Panc1 (cell line): Measurements from ENCODE around the gene LRRK1.
A peak's percentile ranks its signal among the peaks of the same experiment; 100 is the strongest.

Experiments
- POLR2AphosphoS5 ChIP-seq: IDR thresholded peaks from 2 replicates; pipeline ENCODE4 v1.6.1; 2012; ENCODE audit warnings: mild to moderate bottlenecking, low read depth, low read length, moderate library complexity
- TF ChIP-seq, protein P1 (sequence below): fragments of 450-650 bp; IDR thresholded peaks from 2 replicates; pipeline ENCODE4 v1.5.1; 2017; ENCODE audit warnings: mild to moderate bottlenecking

DNA sequence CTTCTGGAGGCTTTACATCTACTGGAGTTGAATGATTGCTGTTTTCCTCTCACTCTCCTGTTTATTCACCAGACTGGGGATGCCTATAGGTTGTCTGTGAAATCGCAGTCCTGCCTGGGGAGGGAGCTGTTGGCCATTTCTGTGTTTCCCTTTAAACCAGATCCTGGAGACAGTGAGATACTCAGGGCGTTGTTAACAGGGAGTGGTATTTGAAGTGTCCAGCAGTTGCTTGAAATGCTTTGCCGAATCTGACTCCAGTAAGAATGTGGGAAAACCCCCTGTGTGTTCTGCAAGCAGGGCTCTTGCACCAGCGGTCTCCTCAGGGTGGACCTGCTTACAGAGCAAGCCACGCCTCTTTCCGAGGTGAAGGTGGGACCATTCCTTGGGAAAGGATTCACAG is 4.3 kb upstream of the LRRK1 start:
- no peak for TF ChIP-seq POLR2AphosphoS5
- TF ChIP-seq, protein P1, sequence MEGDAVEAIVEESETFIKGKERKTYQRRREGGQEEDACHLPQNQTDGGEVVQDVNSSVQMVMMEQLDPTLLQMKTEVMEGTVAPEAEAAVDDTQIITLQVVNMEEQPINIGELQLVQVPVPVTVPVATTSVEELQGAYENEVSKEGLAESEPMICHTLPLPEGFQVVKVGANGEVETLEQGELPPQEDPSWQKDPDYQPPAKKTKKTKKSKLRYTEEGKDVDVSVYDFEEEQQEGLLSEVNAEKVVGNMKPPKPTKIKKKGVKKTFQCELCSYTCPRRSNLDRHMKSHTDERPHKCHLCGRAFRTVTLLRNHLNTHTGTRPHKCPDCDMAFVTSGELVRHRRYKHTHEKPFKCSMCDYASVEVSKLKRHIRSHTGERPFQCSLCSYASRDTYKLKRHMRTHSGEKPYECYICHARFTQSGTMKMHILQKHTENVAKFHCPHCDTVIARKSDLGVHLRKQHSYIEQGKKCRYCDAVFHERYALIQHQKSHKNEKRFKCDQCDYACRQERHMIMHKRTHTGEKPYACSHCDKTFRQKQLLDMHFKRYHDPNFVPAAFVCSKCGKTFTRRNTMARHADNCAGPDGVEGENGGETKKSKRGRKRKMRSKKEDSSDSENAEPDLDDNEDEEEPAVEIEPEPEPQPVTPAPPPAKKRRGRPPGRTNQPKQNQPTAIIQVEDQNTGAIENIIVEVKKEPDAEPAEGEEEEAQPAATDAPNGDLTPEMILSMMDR, result peak; percentile 21; the same call in 1 of the 2 replicates
